GM19238 (cell line): Measurements from ENCODE around the gene FAM193B.

Experiments
- DNase-seq: peaks from one replicate; pipeline ENCODE4 v3.0.0; 2011; ENCODE audit warnings: low spot score; ENCODE audit not compliant: insufficient read length

Gene FAM193B

DNA sequence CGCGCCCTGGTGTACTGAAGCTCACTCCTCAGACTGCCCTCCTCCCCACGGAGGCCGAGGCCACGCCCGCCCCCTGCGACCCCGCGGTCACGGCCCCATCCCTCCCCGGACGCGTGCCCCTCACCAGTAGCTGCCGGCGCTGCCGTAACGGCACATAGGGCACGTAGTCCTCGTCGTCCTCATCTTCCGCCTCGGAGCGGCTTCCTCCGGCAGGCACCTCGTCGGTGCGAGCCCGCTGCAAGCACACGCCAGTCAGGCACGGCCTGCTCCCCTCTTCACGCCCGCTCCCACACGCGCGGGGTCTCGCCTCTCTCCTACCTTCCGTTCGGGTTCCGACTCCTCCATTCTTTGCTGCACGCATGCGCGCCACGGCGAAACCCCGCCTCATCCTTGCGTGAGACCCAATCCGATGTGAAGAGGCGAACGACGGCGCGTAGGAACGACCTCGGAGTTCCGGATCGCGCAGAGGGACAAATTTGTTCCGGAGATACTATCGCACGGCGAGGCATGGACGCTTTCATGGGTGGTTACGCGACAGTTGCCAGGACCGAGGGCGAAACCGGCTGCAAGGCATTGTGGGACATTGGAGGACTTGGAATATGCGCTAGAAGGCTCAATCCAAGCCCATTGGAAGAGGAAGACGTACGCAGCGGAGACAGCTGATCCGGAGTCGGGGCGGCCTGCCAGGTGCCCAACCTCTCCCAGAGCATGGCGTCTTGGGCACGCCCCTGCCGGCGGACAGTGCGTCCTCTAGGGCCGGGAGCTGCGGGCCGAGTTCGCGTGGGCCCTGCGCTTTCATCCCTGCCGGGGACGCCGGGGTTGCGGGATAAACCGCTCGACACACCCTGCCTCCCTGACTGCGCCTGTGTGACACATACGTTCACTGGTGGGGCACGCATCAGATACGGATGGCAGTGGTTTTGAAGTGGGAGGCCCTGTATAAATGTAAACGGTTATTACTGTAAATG is 37.5 kb downstream of the FAM193B start, which contains the start of gene DDX41:
DDX41 (minus strand) TSS at position 361 of the 968 bp plus-strand sequence; CDS start at position 345, 16 bp downstream.
- peak; percentile 99 for DNase-seq

DNA sequence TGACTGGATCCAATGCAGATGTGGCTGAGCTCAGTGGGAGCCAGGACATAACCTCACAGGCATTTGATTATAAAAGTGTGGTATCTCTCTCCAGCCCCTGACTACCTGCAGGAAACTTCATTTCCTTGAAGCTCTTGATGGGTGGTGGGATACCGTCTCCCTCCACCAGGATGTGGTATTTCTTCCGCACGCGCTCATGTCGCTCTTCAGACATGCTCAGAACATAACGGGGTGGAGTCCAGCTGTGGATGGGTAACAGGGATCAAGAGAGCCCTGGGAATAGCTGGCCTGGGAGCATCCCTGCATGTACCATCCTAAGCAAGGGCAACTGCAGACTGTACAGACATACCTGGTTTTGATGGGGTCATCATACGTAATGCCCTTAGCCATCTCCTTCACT is 38.8 kb downstream of the FAM193B start:
- no peak for DNase-seq

DNA sequence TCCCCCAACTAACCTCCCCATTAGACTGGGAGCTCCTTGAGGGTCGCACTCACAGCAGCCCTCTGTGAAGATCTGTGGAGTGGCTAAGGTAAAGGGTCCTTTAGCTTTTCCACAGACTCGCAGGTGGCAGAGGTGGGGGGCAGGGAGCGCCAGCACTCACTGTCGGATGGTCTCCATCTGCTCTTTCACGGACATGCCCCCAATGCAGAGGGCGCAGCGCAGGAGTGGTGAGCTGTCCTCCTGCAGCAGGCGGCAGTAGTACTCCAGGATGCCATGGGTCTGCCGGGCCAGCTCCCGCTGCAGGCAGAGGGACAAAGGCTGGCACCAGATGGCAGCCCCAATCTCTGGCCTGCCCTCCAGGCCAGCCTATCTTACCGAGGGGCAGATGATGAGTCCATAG is 39.8 kb downstream of the FAM193B start:
- DNase-seq, result no peak

DNA sequence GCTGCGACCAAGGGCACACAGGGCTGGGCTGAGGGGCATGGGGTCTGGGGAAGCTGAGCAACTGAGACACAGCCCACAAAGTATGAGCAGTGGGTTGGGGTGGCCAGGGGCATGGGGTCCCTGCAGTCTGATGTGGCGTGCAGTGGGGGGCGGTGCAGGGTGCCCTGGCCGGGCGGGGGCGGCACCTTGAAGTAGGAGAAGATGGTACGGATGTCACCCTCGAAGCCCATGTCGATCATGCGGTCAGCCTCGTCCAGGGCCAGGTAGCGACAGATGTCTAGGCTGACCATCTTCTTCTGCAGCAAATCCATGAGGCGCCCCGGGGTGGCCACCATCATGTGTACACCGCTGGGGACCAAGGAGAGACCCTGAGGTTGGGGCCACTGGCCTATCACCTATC is 40.9 kb downstream of the FAM193B start:
- no peak for DNase-seq

DNA sequence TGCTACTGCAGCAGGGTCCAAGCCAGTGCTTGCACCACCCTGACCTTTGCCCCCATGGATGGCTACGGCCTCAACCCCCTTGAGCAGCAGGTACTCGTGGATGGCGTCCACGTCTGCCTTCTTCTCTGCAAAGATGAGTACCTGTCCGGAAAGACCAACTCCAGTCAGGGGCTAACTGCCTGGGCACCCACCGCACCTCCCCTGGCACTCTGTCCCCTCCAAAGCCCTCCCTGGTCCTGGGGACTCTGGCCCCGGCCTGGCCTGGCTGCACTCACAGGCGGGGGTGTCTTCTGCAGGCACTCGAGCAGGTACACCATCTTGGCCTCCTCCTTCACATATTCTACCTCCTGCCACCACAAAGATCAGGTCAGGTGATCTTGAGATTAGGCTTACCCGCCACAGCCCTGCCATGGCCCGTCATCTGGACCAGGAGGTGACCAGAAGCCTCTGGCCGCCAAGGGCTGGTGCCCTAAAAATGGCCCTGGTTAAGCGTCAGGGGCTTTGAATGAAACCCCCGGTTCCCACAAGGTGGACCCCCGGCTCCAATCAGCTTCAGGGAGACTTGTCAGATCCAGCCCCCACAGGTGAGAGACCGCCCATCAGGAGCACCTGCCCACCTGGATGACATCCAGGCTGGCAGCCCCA is 41.5 kb downstream of the FAM193B start:
- no peak for DNase-seq

DNA sequence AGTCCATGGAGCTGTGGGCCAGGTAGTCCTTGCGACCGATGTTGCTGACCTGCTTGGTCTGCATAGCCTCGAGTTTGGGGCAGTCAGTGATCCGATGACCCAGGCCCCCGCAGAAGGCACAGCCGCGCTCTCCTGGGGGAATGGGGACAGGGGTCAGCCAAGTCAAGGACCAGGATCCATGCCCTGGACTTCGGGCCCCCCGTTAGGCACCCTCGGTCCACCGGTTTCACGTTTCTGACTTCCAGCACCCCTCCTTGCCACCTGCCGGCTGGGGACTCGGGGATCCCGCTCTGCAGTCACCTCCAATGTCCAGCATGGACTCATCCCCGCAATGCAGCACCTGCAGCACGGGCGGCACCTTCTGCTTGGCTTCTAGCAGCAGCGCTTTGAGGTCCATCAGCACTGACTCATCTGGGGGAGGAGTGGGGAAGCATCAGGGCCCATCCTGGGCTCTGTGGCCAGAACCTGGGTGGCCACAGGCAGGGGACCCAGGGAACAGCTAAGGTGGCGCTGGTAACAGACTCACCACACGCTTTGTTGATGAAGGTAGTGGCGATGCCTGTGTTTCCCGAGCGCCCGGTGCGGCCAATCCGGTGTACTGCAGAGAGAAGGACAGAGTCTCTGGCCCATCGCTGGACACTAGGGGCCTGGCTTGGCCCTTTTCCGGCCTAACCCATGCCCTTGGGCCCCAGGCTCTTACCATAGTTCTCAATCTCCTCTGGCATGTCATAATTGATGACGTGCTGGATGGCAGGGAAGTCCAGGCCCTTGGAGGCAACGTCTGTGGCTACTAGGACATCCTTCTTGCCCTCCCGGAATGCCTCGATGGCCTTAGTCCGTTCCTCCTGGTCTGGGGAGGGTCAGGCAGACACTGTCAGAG is 42.3 kb downstream of the FAM193B start:
- no peak for DNase-seq

DNA sequence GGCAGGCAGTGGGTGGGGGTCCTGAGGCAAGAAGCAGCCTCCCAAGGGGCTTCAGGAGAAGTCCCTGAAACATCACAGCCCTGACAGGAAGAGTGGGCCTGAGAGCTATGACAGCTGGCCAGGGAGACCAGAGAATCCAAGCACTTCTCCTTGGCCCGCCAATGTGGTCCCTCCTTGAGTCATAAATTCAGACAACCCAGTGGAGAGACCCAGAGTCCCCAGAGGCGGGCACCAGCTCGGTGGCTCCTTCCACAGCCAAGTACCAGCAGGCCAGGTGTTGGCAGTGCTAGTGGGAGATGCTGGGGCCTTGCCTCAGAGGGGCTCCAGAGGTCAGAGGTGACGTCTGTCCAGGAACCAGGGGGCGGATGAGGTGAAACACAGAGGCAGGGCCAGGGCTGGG is 43.2 kb downstream of the FAM193B start:
- DNase-seq, result no peak

DNA sequence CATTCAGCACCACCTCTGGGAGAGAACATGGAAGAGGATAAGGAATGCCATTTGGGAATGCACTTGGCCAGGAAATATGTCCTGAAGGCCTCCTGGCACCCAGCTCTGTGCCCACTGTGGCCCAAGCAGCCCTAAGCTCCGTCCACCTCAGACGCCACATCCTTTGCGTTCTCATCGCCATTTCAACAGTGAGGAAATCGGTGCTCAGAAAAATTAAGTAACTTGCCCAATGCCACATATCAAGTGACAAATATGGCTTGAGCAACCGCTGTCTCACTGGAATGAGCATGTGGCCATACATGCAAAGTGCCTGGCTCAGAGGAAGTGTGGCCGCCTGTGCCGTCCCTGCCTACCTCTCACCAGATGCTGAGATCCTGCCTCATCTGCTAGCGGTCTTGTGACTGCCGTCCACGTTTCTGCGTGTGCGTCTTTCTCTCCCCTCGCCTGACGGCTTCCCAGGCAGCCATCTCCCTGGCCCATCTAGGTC is 43.8 kb downstream of the FAM193B start:
- no peak for DNase-seq

DNA sequence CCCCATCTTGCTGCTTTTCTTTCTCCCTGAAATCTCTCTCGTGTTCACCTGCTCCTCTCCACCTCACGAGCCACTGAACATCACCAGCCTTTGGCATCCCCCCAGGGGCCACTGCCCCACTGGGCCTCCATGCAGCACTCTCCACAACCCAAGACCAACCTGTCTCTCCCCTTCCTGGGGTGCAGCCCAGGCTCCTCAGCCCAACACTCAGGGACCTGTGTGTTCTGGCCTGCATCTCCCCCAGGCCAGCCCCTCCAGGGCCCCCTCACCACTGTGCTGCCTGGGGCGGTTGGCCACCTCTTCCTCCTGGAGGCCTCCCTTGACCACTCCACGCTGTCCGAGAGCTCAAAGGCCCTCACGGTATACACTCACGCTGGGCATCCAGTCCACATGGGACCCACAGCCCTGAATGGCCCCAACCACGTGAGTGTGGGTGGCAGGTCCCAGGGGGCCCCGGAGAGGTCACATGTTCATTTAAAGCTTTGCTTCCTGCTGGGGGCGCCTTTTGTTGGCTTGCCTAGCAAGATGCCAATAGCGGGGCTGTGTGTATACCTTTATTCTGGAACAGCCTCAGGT is 44.3 kb downstream of the FAM193B start:
- DNase-seq, result no peak

DNA sequence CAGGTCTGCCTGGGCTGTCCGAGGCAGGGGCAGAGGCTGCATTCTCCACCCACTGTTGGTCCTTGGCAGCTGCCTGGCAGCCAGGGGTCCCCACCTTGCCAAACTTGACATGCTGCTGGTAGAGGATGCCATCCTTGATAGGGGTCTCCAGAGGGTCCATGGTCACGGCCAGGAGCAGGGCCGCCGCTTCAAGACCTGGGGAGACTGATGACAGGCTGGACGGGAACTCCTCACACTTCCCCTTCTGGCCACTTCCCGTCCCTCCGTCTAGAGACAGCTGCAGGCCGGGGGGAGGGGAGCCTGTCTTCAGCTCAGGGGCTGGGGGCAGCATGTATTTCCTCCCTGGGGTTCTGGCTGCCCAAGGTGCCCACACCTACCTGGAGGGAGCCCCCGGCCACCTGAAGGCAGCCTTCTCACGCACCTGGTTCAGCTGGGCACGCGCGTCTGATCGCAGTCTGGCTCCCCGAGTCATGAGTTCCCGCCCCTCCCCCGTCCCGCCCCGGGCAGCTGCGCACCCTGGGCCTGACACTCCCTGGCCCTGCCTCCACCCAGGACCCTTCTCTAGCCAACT is 44.9 kb downstream of the FAM193B start, which contains the start of gene DOK3:
DOK3 (minus strand) TSS at position 446 of the 571 bp plus-strand sequence; CDS start at position 160, 286 bp downstream.
- peak; percentile 49 for DNase-seq

DNA sequence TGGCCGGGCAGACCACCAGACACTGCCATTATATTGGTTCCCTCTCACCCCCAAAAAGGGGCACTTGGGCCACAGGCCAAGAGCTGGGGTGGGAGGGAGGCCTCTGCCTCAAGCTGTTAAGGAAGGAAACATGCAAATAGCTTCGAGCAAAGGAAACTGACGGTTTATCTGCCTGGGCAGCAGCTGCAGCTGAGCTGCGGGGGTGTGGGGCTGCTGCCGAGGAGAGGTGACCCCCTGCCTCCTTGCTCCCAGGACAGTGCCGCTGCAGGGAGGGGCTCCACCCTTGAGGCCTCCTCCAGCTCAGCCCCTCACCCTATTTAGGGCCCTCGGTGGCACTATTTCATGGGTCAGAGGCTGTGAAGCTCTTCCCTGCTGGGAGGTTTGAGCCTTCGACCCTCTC is 45.5 kb downstream of the FAM193B start:
- peak; percentile 49 for DNase-seq

DNA sequence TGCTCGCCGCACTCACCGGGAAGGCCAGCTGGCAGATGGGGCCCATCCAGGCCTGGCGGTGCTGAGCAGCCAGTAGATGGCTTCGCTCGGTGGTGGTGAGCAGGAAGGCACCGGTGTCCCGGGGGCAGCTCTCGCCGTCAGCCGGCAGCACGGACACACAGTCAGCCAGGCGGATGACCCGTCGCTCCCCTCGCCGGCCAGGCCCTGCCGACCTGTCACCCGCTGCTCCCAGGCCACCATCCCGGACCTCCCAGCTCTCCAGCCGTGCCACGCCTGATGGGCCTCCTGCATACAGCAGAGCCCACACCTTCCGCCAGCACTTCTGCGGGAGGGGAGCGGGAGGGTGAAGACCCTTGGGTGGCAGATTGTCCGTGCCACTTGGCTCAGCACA is 46.1 kb downstream of the FAM193B start:
- no peak for DNase-seq

DNA sequence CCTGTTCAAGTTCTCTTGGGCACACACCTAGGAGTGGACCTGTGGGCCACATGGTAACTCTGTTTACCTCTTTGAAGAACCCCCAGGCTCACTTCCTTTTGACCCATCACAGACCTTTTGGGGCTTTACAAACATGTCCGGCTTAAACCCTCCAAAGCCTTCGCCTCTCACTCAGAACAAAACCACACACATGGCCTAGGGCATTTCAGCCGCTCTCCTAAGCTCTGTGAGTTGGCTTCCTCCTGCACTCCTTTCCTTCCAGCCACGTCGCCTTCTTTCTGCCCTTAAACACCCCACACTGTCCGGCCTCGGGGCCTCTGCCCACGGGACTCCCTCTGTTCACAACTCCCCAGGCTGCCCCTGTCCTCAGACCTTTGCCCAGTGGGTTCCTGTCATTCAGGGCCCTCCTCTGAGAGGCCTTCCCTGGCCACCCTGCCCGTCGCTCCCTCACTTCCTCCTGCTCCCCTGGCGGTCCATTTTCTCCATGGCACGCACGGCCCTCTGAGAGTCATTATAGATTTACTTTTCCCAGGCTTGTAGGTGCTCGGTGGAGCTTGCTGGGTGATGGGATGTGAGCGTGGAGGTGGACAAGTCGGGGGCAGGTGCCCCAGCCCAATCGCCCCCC is 46.7 kb downstream of the FAM193B start:
- DNase-seq, result no peak

DNA sequence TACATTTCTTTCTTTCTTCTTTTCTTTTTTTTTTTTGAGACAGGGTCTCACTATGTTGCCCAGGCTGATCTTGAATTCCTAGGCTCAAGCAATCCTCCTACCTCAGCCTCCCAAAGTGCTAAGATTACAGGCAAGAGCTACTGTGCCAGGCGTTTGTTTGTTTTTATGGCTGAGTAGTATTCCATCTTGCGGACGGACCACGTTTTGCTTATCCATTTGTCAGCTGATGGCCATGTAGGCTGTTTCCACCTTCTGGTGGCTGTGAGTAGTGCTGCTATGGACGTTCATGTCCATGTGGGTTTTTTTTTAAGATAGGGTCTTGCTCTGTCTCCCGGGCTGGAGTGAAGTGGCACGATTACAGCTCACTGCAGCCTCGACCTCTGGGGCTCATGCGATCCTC is 47.2 kb downstream of the FAM193B start:
- no peak for DNase-seq

DNA sequence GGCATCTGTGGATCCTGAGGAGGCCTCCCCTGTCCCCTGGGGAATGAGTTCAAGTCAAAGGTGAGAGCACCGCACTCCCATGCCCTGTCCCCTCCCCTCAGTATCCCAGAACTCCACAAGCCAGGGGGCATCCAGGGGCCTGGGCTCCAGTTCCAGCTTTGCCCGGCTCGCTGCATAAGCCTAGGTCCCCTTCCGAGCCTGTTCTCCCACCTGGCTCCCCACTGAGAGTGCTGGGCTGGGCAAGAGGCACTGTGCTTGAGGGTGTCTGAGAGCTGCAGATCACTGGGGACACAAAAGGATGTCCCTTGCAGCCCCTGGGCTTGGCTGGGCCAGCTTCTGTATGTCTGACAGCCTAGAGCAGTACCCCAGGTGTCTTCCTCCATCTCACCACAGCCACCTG is 49.3 kb downstream of the FAM193B start:
- no peak for DNase-seq

DNA sequence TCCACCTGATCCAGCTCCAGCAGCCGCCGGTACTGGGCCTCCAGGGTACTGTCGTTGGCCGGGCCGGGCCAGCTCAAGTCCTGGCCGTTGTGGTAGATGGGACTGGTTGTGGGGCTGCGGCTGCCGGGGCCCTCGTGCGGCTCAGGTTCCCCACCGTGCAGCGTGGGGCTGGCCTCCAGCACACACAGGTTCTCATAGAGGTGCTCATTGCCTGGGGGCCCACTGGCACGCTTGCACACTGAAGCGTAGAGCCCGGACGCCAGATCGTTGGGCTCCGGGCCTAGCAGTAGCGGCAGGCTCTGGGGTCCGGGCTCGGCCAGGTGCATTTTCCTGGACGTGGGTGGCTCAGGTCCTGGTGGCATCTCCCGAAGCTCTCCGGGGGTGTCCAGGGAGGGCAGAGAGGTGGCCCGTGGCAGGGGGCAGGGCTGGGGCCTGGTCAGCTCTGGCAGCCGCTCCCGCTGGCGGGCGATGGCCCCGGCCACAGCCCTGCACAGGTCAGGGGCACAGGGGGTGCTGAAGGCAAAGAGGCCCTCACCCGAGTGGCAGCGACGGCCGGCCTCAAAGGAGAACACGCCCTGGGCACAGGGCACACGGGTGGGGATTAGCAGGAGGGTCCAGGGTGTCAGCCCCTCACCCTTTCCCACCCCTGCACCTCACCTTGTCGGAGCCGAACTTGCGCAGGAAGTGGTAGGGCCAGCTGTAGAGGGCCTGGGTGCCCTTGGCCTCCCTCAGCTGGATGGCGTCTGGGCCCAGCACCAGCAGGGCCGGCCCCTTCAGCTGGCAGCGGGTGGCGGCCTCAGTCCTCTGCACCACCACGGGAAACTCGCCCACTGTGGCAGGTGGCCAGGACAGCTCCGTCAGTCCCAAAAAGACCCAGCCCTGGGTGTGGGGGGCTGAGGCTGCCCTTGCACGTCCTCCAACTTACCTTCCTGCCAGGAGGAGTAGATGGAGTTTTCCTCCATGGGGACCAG is 50.0 kb downstream of the FAM193B start:
- DNase-seq, result no peak

DNA sequence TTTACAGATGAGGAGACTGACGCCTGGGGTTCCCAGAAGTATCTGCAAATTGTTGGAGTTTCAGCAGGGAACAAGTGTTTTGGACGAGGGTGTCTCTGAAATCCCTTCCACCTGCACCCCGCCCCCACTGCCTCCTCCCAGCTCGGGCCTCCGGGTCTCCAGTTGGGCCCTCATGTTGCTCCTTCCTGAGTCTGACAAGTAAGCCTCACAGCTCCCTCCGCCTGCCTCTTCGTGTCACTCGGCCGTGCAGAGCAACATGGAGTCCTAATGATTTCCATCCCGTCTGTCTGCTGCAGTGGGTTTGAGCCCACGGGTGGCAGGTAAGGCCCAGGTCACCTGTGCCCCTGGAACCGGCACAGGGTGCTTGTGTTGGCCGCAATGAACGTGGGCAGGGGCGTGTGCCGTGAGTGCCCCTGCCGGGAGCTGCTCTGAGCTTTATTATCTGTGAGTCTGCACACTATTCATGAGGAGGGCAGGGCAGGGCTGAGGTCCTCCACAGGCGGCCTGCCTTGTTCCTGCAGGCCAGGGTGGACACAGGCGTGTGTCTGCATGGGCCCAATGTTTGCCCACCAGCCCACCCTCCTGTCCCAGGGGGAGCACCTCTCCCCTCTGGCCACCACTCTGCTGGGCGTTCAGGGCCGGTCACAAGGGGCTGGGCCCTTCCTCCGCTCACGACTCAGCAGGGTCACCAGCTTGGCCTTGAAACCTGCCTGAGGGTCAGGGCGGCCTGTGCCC is 50.8 kb downstream of the FAM193B start:
- DNase-seq, result no peak

DNA sequence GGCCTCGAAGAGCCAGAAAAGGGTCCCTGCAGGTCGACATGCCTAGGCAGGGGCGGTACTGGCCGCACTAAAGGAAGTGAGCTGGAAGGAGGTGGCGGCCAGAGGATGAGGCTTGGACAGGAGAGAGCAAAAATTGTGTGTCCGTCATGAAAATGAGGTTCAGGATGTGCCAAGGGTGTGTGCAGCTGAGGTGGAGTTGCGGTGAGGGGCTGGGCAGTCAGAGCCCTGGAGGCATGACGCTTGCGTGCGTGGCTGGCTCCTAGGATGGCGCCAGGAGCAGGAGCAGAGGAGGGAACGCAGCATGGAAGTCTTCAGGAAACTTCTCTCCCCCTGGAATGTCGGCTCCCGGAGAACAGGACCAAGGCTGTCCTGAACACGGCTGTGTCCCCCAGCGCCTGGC is 51.5 kb downstream of the FAM193B start:
- no peak for DNase-seq
